NOMO-1 (cell line): ENCODE results near the gene TOB1.
A peak's percentile ranks its signal among the peaks of the same experiment; 100 is the strongest.

Experiments used
- DNase-seq, 2 experiments: peaks; one replicate each; lab custom pipeline; 2025; ENCODE audit not compliant: unreplicated experiment in 2 of 2; lab: John Stamatoyannopoulos, UW

Gene TOB1

GRCh38 chr17:50848711-50849110 lies 17.4 kb downstream of the TOB1 start:
- no peak for DNase-seq

GRCh38 chr17:50848039-50848438 lies 18.1 kb downstream of the TOB1 start:
- DNase-seq: no peak

GRCh38 chr17:50847566-50847965 lies 18.6 kb downstream of the TOB1 start:
- no peak for DNase-seq

- DNase-seq: no peak
Observed at GRCh38 chr17:50845240-50846147, 20.7 kb downstream of the TOB1 start.

GRCh38 chr17:50844117-50844700 lies 21.9 kb downstream of the TOB1 start:
- DNase-seq: no peak

- DNase-seq: no peak
Observed at GRCh38 chr17:50843150-50843905, 22.8 kb downstream of the TOB1 start.

GRCh38 chr17:50842506-50843149 lies 23.5 kb downstream of the TOB1 start:
- DNase-seq: no peak

- DNase-seq: peak; percentile 30 to 58
Observed at GRCh38 chr17:50841949-50842354, 24.2 kb downstream of the TOB1 start.

GRCh38 chr17:50841277-50841948 lies 24.7 kb downstream of the TOB1 start:
- DNase-seq: no peak

- DNase-seq: no peak
Observed at GRCh38 chr17:50840311-50840851, 25.8 kb downstream of the TOB1 start.

GRCh38 chr17:50839591-50840310 lies 26.4 kb downstream of the TOB1 start:
- DNase-seq: no peak

- no peak for DNase-seq
Observed at GRCh38 chr17:50837980-50838954, 27.9 kb downstream of the TOB1 start.

GRCh38 chr17:50837286-50837979 lies 28.7 kb downstream of the TOB1 start:
- DNase-seq: no peak

GRCh38 chr17:50836826-50837225 lies 29.3 kb downstream of the TOB1 start:
- DNase-seq: no peak

- DNase-seq: no peak
Observed at GRCh38 chr17:50835301-50836234, 30.6 kb downstream of the TOB1 start, which contains the start of gene WFIKKN2. WFIKKN2 (plus strand) TSS chr17:50835586; CDS start chr17:50835938, 352 bp downstream.

- no peak for DNase-seq
Observed at GRCh38 chr17:50834429-50835300, 31.5 kb downstream of the TOB1 start.
